ENCODE results near the gene GALNT4.

Gene GALNT4

DNA sequence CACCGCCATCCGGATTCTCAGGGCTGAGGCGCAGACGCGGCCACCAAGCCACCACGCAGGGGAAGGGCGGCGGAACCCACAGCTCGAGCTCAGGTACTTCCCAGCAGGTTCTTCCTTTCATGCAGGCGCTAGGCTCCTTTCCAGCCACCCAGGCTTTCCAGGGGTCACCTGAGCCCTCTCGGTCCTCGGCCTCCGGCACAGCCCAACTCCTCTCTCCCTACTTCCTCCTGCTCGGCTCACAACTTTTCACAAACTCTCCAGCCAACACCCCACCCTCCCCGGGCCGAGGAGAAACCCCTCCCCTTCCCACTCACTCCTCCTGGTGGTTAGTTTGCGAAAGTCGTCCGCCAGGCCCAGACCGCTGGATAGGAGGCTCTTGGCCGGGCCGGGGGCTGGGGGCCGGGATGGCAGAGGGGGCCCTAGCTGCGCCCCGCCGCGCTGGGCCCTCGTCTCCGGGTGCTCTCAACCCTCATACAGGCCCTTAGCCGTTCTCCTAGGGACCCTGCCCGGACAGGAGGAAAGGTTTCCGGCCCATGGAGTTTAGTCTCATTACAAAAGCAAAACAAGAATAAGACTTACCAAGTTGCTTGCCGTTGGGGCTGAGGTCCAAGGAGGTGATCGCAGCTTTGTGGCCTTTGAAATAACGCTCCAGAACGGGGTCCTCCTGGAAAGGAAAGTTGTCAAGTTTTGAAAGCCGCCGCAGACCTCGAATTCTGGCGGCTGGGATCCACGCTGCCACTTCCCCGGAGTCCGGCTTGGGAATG lies at the start of gene GALNT4:
Gene GALNT4 (minus strand): TSS at position 256 of the 764 bp plus-strand sequence. CDS start 247 bp downstream, at position 9.
- DNase-seq: peak; percentile 82

DNA sequence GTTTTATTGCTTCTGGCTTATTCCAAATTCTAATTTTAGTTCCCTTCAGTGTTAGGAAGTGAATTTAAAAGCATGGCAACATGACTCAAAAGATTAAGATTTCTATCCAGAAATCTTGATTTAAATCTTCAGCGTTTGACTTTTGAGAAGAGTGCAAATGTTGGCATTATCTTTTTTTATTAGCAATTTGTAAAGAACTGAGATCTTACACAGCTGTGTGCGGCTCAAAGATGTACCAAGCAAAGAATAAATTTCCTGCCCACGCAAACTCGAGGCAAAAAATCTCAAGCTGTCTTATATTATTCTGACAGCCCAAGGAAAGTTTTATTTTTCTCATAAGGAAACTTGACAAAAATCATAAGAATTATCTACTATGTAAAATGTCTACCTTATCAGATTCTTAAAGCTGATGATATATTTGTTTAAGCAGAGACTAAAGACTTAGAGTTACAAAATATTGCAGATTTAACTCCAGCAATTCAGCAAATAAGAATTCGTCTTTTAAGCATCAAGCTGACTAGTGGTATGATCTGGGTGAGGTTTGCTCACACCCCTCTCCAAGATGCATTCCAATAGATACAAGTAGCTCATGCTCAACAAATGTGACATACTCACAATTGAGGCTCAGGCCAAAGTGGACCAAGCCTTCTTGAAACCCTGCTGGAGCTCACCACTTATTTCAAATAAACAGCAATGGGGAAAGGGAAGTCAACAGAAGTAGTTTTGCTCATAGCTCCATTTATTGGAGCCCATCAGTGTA lies 48.6 kb upstream of the GALNT4 start:
- DNase-seq: no peak

DNA sequence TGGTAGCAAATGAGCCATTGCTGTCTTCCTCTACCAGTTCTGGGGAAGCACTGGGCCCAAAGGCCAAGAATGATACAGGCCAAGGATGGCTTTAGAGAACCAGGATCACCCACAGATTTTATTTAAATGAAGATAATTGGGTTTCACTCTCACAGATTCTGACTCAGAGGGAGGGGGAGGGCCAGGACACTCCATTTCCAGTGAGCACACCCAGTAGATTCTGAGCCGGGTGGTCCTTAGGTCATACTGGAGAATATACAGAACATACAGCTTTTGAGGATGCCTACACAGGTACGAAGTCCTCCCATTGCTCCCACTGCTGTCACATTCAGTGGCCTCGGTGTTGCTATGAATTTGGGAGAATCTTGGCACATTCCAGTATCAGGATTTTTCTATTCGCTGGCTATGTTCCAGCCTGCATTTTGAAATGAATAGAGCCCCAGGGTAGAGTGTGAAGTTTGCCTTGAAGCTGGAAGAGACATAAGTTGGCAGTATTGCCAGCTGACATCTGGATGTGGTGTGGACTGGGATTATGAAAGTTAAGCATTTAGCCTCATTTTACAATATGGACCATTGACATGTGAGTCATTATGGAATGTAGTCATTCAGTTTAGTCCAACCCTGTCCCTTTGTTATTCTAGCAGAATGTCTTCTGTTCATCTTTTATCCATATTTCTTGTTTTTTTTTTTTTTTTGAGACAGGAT lies 47.0 kb upstream of the GALNT4 start:
- no peak for DNase-seq

DNA sequence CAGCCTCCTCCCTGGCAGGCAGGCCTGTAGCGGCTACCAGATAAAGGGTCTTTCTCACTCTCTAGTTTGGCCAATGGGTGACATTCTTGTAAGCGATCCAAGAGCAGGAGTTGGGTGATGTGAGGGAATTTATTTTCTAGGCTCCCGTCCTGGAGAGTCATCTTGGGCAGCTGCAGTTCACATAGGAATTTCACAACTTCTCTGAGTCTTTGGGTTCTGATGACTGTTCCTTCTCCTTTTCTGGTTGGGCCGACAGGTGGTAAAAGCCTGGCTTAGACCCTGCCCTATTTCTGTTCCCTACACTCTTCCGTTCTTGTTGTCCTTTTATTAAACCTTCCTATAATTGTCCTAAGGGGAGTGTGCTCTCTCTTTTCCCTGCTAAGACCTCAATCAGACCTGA lies 43.9 kb upstream of the GALNT4 start:
- DNase-seq: no peak

DNA sequence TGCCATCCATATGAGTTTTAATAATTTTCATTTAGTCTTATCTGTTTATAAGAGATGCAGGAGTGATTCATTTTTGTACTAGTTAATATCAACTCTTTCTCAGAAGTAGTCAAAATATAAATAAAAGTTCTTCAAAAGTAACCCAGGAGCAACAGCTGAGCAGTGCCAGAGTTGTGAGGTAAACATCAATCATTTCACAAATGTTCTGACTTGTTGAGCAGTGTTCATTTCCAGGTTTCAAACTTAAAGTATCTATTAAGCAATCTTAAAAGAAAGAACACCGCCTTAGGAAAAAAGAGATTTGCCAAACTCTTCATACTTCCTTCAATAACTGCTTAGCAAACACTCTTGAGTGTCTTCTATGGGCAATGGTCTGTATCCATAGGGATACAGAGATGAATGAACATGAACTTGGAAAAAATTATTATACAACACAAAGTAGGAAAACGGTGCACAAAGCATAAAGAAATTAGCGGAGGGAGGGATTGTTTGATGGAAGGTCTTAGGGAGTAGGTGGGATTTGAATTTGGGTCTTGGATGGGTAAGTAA lies 43.2 kb upstream of the GALNT4 start:
- DNase-seq: no peak

DNA sequence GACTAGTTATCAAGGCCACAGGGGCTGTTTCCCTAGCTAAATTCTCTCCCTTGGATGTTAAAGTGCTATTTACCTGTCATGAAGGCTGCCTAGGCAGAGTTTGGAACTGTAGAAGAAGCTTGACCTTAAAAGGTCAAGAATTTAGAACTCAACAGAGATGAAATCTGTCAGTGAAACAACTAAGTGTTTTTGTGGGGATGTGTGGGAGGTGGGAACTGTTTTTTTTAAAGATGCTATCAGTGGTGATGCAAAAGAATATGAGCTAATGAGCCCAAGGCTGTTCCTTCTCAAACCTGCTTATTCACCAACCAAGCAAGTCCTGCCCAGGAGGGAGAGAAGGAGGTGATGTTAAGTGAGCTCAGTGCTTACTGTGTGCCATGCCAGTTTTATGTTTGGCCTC lies 42.0 kb upstream of the GALNT4 start:
- no peak for DNase-seq

DNA sequence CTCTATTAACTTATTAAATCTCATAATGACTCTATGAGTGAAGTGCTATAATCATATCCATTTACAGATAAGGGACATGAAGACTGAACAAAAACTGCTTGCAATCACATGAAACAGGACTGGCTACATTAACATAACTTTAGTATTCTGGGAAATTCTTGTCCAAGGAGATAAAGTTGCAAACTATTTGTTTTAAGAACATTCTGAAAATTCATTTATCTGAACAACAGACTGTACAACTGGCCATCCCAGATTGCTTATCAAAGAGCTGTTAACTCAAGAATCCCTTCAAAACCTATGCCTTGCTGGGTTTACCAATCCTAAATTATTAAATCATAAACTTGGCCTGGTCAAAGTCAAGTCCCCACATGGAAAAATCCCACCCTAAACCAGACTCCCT lies 40.4 kb upstream of the GALNT4 start:
- DNase-seq: no peak

DNA sequence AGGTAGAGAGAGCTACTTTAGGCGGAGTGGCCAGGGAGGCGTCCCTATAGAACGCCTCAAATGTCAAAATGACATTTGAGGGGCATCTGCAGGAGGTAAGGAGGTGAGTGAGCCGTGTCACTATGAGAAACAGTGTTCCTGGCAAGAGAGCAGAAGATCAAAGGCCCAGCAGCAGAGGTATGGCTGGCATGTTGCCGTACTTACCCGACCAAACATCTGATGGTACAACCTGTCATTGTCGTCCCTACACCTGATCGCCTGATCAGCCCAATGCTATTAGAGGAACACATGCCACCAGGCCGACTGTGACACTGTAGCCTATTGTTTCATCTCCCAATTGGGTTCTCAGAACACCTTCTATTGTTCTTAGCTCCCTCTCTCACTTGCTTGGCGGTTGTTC lies 35.2 kb upstream of the GALNT4 start:
- DNase-seq: no peak

DNA sequence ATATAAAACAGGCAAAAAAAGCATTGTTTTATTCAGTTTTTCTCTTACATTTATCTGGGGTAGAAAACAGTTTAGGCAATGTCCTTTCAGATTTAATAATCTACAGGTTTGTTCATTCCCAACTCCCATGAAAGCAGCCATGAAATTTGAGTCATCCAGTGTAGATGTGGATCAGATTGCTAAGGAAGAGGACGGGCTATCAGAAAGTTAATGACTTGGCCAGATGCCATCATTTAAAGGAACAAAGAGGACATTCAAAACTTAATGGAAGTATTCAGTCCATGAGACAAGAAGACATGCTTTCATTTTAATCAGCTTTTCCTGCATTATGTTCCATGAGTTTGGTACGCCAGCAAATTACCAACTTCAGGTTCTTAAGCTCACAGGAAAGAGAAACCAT lies 32.4 kb upstream of the GALNT4 start:
- DNase-seq: no peak

DNA sequence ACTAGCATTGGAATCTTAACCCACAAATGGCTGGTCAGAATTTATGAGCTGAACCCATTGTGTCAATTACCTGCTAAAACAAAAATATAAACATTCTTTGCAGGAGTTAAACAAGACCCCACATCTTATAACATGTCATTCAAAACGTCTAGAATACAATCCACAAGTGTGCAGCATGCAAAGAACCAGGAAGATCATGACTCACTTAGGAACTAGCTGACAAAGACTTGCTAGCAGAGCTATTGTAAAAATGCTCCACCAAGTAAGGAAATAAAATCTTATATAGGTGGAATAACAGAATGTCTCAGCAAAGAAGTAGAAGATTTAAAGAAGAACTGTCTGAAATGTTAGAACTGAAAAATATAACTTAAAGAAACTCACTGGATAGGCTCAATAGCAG lies 27.8 kb upstream of the GALNT4 start:
- DNase-seq: no peak

DNA sequence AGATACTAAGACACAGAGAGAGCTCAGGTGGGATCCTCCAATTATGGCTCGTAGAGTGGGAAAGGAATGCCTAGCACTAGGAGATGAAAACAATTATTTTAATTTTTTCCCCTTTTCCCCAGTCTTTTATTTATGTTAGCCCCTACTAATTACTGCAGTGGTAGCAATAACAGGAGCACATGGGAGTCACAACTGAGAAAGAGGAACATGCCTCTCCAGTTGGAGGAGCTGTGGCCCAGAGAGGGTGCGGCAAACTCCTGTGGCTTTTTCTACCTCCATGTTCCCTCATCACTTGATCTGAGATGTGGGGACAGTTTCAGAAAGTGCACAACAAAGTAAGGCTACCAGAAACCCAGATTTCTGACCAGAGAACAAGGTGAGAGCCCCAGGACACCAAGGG lies 27.2 kb upstream of the GALNT4 start:
- no peak for DNase-seq

DNA sequence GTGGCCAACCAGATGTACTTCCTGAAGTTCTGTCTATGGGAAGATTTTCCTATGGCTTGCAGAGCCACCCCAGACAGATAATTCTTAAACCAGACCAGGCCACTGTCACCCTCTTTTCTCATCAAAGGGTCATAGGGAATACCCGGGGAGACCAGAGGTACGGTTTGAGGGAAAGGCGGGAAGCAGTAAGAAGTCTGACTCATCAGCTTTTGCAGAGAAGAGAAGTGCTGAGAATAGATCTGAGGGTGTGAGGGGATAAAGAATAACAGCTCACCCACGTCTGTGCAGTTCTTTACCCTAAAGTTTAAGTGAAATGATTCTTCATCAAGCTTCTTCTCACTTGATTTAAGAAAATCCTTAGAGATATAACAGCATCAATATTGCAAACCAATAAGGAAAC lies 22.5 kb upstream of the GALNT4 start:
- no peak for DNase-seq

DNA sequence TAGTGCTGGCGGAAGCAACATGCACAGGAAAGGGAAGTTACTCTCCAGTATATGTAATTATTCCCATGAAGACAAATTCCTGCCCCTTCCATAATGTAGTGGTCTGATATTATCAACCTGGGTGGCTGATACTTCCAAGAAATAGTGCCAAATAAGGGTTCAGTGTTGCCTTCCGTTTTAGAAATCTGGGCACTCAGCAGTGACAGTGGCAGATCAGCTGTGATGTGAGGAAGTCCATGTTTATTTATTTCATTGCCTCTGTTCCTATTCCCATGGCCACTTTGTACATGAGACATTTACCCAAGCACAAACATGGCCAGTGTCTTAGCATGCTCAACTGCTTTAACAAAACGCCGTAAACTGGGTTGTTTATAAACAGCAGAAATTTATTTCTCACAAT lies 21.6 kb upstream of the GALNT4 start:
- DNase-seq: no peak

DNA sequence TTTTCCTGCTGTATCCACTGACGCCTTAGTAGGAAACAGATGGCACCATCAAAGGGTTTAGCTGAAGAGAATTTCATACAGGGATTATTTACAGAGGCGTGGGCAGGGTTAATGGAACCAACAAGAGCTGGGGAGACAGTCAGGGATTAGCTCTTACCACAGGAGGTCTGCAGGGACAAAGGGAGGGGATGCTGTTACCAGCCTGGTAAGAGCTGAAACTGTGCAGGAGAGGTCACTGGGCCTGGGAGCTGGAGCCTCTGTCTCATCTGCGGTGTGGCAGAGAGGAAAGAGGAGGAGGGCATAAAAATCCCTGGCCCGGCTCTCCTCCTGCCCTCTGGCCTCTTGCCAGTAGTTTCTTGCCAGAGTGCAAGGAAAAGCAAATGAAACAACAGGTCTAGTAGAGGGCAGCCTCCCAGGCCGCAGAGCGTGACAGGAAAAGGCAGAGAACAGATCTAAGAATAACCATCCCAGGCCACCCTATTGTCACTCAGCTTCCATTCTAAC lies 20.1 kb upstream of the GALNT4 start:
- no peak for DNase-seq

DNA sequence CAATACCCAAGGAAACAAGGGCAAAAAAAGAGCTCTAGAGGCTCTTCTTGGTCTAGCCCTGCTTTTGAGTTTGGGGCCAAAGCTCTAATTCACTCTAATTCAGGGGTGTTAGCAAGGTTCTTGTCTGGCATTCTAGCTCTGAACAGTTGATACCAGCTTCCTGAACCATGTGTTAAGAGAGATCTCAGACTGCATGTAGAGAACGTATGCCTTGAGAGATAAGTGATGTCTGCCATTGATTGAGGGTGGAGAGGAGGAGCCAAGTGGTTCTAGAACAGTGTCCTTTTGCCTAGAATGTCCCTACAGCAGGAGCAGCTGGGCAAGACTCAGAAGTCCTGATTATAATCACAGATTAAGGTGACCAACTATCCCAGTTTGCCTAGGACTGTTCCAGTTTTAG lies 19.4 kb upstream of the GALNT4 start:
- no peak for DNase-seq

DNA sequence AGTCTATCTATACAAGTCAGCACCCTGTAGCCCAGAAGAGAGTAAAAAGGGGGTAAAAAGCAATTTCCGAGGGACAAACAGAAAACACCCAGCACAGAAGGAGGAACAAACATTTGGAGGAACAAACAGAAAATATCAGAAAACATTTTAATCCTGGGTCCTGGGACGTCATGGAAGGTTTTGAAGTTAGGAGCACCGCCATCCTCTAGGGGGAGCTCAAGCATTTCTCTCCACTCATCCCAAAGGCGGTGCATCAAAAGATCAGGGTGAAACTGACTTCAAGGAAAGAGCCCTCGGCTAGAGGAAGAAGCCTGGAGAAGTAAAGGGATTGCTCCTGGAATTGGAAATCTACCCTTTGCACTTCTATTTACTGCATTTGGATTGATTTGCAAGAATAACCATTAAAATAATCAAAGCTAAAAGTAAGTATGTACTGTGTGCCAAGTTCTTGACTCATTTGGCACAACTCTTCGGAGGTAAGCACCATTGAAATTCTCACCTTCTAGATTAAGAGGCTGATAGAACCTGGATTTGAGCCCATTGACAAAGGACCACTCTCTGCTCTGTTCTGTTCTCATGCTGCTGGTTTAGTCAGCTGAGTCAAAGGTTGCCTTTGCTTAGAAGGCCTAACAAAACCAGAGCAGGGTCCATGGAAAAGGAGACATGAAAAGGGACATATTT lies 18.5 kb upstream of the GALNT4 start:
- DNase-seq: peak; percentile 59 to 75

DNA sequence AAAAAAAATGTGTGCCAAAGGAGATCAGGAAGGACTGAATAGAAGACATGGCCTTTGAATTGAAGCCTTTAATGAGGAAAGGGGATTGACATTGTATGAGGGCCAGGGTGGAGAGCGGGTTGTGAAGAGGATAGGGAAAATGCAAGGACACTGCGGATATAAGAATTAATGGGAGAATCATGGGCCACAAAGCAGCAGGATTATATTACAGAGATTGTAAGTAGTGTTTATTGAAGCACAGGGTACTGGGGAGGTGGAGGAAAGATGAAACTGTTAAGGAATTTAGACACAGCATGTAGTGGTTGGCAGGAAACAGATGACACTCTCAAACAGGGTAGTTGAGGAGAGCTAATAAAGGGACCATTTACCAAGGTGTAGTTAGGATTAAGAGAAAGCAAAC lies 17.6 kb upstream of the GALNT4 start:
- DNase-seq: no peak

DNA sequence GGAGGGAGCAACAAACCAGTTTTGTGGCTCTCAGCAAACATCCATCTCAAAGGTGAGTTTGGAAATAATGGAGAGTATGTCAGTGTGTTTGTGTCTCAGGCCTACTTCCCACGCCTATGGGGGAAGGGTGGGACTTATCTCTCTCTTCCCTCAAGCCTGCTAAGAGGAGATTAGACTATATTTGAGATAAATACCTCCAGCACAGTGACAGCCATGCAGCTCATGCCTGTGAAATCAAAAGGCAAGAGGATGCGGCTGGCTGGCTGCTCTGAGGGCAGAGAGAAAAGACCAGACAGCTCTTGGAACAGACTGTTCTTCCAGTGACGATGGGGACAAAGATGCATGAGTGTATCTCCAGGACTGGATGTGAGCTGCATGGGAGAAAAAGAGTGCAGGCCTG lies 16.0 kb upstream of the GALNT4 start:
- no peak for DNase-seq

DNA sequence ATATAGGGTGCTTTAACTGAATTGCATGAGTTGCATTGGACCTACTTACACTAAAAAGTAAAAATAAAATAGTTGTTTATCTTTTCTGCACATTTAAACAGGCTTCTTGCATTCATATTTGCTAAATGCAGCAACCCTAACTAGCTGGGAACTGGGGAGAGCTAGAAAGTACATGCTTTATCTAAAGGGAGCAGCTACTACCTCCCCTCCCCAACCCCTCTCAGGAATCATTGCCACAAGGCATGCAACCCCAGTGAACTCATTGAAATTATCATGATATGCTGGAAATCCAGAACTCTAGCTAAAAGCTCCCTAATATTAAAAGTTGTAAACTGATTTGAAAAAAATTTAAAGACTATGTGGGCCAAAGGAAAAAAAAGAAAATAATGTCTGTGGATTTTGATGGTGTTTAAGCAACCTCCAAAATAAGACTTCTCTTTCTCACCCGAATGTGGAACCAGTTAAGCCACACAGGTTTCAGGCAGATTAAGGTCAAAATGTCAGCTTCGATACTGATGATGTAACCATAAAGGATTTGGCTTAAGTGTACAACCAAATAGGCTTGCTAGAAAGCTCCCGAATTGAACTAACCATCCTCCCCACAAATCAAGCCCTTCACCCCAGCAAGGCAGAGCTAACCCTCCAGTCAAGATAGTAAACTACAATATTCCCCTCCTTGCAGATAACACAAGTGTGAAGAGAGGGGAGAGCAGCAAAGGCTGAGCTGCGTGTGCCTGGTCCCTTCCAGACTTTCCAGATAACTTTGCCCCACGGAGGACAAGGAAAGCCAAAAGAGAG lies 15.0 kb upstream of the GALNT4 start:
- DNase-seq: no peak

DNA sequence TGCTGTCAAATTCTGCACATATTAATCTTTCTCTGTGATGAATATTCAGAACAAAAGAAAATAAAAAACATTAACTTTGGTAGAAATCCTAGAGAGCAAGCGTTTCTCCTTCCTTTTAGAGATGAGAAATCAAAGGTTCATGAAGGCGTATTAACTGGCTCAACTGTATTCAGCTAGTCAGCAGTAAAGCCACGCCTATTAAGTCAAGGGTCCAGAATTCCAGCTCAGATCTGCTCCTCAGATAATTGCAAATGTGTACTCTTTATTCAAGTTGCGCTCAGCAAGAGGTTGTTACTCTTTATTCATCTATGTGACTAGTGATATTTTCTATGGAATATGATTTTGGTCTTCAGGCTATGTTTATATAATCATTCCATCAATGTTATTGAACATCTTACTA lies 14.3 kb upstream of the GALNT4 start:
- DNase-seq: no peak

DNA sequence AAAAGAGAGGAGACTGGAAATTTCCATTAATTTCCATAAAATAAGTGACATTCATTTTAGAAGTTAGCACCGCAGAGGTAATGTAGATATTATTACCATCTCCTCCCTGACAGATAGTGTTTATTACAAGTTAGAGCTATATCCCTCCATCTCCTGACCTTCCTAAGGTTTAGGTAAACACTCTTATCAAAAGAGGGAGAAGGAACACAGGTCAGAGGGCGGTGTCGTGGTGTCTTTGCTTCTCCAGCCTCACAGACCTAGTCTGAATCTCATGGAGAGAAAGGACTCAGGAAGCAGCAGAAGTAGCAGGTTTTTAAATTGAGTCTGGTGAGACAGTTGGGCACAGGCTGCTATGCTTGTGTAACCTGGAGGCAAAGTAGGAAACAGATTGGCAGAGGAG lies 12.8 kb upstream of the GALNT4 start:
- no peak for DNase-seq

DNA sequence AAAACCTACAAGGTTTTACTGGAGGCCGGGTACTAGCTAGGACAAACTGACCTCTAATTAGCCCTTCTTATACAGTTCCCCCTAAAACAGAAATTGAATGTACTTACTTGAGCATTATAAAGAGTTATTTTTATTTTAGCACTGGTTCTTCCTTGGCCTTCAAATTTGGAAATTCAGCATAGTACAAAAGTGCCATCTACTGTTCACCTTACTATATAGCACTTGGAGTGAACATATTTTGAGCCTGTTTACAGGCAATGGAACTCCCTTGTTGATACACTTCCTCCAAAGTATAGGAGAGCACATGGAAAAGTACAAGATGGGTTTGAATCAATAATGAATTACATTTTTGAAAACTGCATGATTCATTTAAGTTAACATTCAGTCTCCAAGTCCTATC lies 5.1 kb upstream of the GALNT4 start:
- peak in 1 of 2 donors; percentile 72 for DNase-seq

Measured in CD4-positive, alpha-beta T cell treated with Interferon alpha-2 for 1 hour (primary cell).